Activated T-cell treated with anti-CD3 and anti-CD28 coated beads, Interleukin-2, amount 50 U/mL, for 72 hours (primary cell): ENCODE results near the gene DEPDC5. TPM values are rescaled to one million over a fixed set of nuclear protein-coding genes. Genes with fewer than 3 reads are reported as not detected.
"Not testable (repeated sequence)": the region's sequence is repeated elsewhere in the genome, so short reads cannot be mapped to it uniquely, and the experiment has no call there.

Source experiments
- ATAC-seq, 2 donors: fragments of 150-1000 bp; cut with Tn5 transposase; replicated peaks in 1 of 2; 2 replicates each; pipeline ENCODE4 v1.10.0; 2021; ENCODE audit warnings: moderate library complexity in 2 of 2, mild to moderate bottlenecking in 1 of 2
- DNase-seq, 2 donors: peaks; one replicate each; pipeline ENCODE4 v3.0.0; 2021 to 2022; ENCODE audit warnings: mixed read lengths in 1 of 2
- H3K27ac Mint-ChIP-seq: one replicate; pipeline ENCODE4 v1.8.0; 2022; ENCODE audit warnings: mild to moderate bottlenecking, moderate library complexity, mixed read lengths
- H3K27me3 Mint-ChIP-seq: one replicate; pipeline ENCODE4 v1.8.0; 2022; ENCODE audit warnings: low read depth, mixed read lengths
- H3K36me3 Mint-ChIP-seq, 2 donors: one replicate each; pipeline ENCODE4 v1.8.0; 2022; ENCODE audit warnings: mixed read lengths in 2 of 2, mild to moderate bottlenecking in 1 of 2; ENCODE audit not compliant: insufficient read depth in 2 of 2
- H3K4me1 Mint-ChIP-seq: one replicate; pipeline ENCODE4 v1.8.0; 2022; ENCODE audit warnings: low read depth, mixed read lengths
- H3K4me3 Mint-ChIP-seq, 2 donors: one replicate each; pipeline ENCODE4 v1.8.0; 2022; ENCODE audit warnings: mild to moderate bottlenecking in 2 of 2, mixed read lengths in 2 of 2, moderate library complexity in 2 of 2
- H3K9me3 Mint-ChIP-seq, 2 donors: one replicate each; pipeline ENCODE4 v1.8.0; 2022; ENCODE audit warnings: mixed read lengths in 2 of 2
- total RNA-seq, 2 donors: library from RNA; stranded (reverse); gene quantifications; one replicate each; pipeline ENCODE4 v1.2.3, GENCODE V29; 2022

The DEPDC5 gene
- total RNA-seq, 2 donors from 2014 or later: 34.1 to 38.1 TPM

DNA sequence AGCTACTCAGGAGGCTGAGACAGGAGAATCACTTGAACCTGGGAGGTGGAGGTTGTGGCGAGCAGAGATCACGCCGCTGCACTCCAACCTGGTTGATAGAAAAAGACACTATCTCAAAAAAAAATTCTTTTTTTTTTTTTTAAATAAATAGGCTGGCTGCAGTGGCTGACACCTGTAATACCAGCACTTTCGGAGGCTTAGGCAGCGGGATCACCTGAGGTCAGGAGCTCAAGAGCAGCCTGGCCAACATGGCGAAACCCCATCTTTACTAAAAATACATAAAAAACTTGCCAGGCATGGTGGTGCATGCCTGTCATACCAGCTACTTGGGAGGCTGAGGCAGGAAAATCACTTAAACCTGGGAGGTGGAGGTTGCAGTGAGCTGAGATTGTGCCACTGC, 47.0 kb downstream of the DEPDC5 start:
- H3K4me1 Mint-ChIP-seq, DNase-seq, ATAC-seq, H3K27ac Mint-ChIP-seq, H3K9me3 Mint-ChIP-seq, H3K4me3 Mint-ChIP-seq, H3K27me3 Mint-ChIP-seq: not testable (repeated sequence)
- H3K36me3 Mint-ChIP-seq: peaks cover 9 to 20% of the 10 kb centered on the region in 2 donors

DNA sequence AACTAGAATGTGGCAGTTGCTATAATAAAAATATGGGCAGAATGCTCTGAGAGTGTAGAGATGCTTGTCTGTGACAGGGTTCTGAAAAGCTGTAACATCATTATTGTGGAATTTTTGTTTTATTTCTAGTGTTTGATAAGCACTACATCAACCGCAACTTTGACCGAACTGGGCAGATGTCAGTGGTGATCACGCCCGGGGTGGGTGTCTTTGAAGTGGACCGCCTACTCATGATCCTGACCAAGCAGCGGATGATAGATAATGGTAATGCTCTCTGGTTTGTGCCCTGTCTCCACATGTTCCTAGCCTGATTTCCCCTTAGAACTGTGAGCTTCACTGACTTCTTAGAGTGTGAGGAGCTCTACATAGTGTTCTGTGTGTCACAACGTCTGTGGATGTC, 48.8 kb downstream of the DEPDC5 start:
- DNase-seq: no peak
- no peaks in the 10 kb centered on the region for H3K27me3 Mint-ChIP-seq
- H3K4me1 Mint-ChIP-seq: no peaks in the 10 kb centered on the region
- no peak for ATAC-seq
- H3K4me3 Mint-ChIP-seq: no peak overlapping the region
- peaks cover 9 to 18% of the 10 kb centered on the region in 2 donors for H3K36me3 Mint-ChIP-seq
- no peak overlapping the region for H3K27ac Mint-ChIP-seq
- no peaks in the 10 kb centered on the region for H3K9me3 Mint-ChIP-seq

DNA sequence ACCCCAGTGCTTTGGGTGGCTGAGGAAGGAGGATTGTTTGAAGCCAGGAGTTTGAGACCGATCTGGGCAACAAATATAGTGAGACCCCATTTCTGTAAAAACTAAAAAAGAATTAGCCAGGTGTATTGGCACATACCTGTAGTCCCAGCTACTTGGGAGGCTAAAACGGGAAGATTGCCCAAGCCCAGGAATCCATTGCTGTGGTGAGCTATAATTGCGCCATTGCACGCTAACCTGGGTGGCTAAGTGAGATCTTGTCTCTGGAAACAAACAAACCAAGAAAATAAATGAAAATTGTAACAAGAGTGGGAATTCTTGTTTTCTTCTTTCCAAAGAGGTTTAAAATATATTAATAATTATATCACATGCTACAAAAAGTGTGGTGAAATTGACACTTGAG, 52.9 kb downstream of the DEPDC5 start:
- Mint-ChIP-seq H3K4me3 (no peak overlapping the region), H3K27ac (no peak overlapping the region), H3K27me3 (no peaks in the 10 kb centered on the region), H3K36me3 (peaks cover 8 to 22% of the 10 kb centered on the region in 2 donors), H3K9me3 (no peaks in the 10 kb centered on the region), H3K4me1 (no peaks in the 10 kb centered on the region)
- DNase-seq (no peak), ATAC-seq (no peak)

DNA sequence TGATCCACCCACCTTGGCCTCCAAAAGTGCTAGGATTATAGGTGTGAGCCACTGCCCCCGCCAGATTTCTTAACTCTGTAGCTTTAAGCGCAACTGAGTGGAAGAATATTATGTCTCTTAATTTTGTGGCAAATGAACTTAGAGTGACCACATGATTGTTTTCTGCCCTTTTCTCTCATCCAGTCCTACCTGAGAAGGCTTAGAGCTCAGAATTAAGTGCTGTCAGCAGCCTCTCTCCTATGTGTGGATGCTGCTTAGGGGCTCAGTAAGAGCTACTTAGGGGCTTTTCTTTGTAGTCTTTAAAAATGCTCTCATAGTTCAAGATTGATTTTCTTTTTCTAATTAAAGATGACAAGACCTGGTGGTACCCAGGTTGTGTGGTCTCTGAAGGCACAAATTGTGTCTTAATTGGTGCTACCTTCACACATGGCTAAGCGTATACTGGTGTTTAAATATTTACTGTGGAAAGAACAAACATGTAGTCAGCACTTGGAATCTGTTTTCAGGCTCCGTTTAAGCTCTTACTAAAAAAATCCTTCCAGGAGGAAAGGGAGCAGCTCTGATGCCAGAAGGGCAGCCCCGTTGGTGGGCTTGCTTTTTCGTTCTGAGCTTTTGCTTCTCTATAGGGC, 59.3 kb downstream of the DEPDC5 start:
- DNase-seq: no peak
- no peak for ATAC-seq
- no peak overlapping the region for H3K4me3 Mint-ChIP-seq

DNA sequence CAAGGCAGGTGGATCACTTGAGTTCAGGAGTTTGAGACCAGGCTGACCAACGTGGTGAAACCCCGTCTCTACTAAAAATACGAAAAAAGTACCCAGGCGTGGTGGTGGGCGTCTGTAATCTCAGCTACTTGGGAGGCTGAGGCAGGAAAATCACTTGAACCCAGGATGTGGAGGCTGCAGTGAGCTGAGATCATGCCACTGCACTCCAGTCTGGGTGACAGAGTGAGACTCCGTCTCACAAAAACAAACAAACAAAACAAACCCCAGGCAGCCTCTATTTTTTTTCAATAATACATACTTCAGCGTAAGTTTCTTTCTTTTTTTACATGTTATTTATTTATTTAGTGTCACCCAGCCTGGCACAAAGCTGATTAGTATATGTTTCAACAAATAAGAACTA, 60.1 kb downstream of the DEPDC5 start:
- not testable (repeated sequence) for DNase-seq, H3K27me3 Mint-ChIP-seq, H3K27ac Mint-ChIP-seq, ATAC-seq, H3K9me3 Mint-ChIP-seq, H3K4me3 Mint-ChIP-seq
- Mint-ChIP-seq H3K36me3 (peaks cover 13 to 38% of the 10 kb centered on the region in 2 donors), H3K4me1 (peaks cover 11% of the 10 kb centered on the region)

More for the DNA sequence above, 59.3 kb downstream of the DEPDC5 start:
- Mint-ChIP-seq H3K27ac (no peak overlapping the region), H3K36me3 (peaks cover 10 to 31% of the 10 kb centered on the region in 2 donors), H3K9me3 (no peaks in the 10 kb centered on the region), H3K4me1 (peaks cover 3% of the 10 kb centered on the region), H3K27me3 (no peaks in the 10 kb centered on the region)

DNA sequence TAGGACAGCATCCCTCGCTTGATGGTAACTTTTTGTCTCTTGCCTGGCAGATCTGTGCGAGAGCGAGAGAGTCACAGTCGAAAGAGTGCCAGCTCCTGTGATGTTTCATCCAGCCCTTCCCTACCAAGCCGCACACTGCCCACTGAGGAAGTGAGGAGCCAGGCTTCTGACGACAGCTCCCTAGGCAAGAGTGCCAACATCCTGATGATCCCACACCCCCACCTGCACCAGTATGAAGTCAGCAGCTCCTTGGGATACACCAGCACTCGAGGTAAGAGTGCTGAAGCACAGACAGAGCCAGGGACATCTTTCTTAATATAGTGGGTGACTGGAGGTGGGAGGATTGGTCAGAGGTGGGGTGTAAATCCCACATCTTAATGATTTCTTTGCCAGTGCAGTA, 61.1 kb downstream of the DEPDC5 start:
- Mint-ChIP-seq H3K9me3 (no peaks in the 10 kb centered on the region), H3K36me3 (peaks cover 13 to 45% of the 10 kb centered on the region in 2 donors), H3K27ac (no peak overlapping the region), H3K4me1 (peaks cover 15% of the 10 kb centered on the region), H3K27me3 (no peaks in the 10 kb centered on the region), H3K4me3 (no peak overlapping the region)
- no peak for DNase-seq
- no peak for ATAC-seq

DNA sequence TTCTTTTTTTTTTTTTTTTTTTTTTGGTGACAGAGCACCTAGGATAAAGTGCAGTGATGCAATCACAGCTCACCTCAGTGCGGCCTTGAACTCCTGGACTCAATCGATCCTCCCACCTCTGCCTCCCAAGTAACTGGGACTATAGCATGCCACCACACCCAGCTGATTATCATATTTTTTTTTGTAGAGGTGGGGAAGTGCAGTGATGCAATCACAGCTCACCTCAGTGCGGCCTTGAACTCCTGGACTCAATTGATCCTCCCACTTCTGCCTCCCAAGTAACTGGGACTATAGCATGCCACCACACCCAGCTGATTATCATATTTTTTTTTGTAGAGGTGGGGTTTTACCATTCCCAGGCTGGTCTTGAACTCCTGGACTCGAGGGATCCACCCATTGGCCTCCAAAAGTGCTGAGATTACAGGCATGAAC, 61.6 kb downstream of the DEPDC5 start:
- peaks cover 13 to 46% of the 10 kb centered on the region in 2 donors for H3K36me3 Mint-ChIP-seq
- not testable (repeated sequence) for H3K4me3 Mint-ChIP-seq, DNase-seq, ATAC-seq, H3K27ac Mint-ChIP-seq, H3K9me3 Mint-ChIP-seq, H3K27me3 Mint-ChIP-seq
- H3K4me1 Mint-ChIP-seq: peaks cover 15% of the 10 kb centered on the region

DNA sequence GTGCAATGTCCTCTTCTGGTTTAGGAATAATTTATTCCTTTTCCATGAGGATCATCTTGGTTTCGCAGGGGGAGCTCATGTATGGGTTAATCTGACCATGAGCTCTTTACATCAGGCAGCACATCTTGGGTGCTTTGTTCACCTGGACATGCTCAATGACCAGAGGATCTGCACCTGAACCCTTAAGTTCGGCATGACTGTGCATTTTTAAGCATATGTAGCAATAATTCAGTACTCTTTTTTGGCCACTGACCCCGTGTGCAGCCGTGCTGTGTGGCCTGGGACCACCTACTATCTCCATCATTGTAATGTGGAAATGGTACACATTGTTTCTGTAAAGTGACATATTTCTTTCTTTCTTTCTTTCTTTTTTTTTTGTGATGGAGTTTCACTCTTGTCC, 62.9 kb downstream of the DEPDC5 start:
- no peak for DNase-seq
- no peak for ATAC-seq
- H3K9me3 Mint-ChIP-seq: no peaks in the 10 kb centered on the region
- peaks cover 15% of the 10 kb centered on the region for H3K4me1 Mint-ChIP-seq
- H3K27me3 Mint-ChIP-seq: no peaks in the 10 kb centered on the region
- H3K36me3 Mint-ChIP-seq: peaks cover 17 to 49% of the 10 kb centered on the region in 2 donors
- H3K27ac Mint-ChIP-seq: no peak overlapping the region
- no peak overlapping the region for H3K4me3 Mint-ChIP-seq

DNA sequence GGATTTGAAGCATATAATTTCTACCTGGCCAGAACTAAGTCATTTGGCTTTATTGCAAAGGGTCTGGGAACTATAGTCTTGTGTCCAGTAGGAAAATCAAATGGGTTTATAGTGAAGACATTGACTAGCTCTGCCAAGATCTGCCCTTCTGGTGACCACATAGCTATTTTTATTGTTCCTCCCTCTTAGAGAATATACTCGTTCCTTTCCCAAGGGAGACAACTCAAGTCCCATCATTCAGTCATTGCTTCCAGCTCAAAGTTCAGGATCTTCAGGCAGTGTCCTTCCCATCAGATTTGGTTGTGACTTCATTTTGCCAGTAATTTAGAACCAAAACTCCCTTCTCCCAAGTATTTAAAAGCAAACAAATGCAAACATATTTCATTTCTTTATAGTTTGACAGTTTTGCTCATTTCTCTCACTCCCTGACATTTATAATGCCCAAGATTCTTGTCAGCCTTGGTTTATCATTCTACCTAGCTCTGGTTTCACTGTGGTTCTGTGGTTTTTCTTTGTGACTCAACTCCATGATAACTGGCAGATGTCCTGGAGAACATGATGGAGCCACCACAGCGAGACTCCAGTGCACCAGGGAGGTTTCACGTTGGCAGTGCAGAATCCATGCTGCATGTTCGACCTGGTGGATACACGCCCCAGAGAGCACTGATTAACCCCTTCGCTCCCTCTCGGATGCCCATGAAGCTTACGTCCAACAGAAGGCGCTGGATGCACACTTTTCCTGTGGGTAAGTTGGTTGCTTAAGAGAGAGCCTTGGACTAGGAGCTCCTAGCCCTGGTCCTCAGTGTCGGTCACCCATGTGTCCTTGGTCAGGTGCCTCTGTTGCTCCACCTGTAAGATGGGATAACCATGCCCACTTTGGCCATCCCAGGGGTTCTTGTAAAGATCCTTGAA, 64.9 kb downstream of the DEPDC5 start:
- peak; percentile 90 for ATAC-seq
- peaks cover 15% of the 10 kb centered on the region for H3K4me1 Mint-ChIP-seq
- peaks cover 17 to 56% of the 10 kb centered on the region in 2 donors for H3K36me3 Mint-ChIP-seq
- H3K27ac Mint-ChIP-seq: no peak overlapping the region
- H3K27me3 Mint-ChIP-seq: no peaks in the 10 kb centered on the region
- peak; percentile 24 to 44 for DNase-seq
- no peaks in the 10 kb centered on the region for H3K9me3 Mint-ChIP-seq
- peak overlapping the region; percentile 9 to 19 for H3K4me3 Mint-ChIP-seq

DNA sequence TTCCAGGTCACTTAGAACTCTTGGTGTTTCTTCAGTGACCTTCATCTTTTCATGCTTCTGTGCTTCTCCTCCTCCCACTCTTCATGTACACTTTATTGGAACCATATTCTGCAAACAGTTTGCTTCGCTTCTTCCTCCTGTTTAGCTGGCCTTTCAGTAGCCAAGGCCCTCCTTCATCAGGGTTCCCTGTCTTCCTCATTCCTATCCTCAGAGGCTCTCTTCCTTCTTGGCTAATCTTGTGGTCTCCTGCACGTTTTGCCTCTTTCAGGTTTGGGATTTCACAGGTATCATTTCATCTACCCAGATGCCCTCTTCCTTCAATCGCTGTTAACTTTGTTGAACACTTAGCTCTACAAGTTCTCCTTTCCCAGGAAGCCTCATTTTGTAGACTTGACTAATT, 66.8 kb downstream of the DEPDC5 start:
- H3K27me3 Mint-ChIP-seq: no peaks in the 10 kb centered on the region
- ATAC-seq (no peak), DNase-seq (no peak)
- peaks cover 15 to 57% of the 10 kb centered on the region in 2 donors for H3K36me3 Mint-ChIP-seq
- no peak overlapping the region for H3K27ac Mint-ChIP-seq
- no peaks in the 10 kb centered on the region for H3K9me3 Mint-ChIP-seq
- no peak overlapping the region for H3K4me3 Mint-ChIP-seq
- H3K4me1 Mint-ChIP-seq: peaks cover 19% of the 10 kb centered on the region

DNA sequence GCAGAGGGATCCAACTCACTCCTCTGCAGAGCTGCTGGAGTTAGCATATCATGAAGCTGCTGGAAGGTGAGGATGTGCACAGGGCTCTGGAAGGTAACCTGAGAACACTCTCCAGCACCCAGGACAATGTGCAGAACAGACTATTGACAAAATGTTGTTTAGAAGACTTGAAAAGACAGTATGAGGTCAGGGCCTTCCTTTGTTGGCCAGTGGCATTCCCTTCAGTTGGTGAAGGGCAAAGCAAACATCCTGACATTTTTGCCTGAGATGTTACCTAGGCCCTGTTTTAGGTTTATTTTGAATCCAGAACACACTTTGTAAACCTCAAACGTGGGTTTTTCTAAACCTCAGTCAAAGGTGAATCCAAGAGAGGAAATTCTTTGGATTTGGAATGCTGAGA, 67.8 kb downstream of the DEPDC5 start:
- no peak for DNase-seq
- no peaks in the 10 kb centered on the region for H3K27me3 Mint-ChIP-seq
- H3K27ac Mint-ChIP-seq: no peak overlapping the region
- no peak for ATAC-seq
- no peak overlapping the region for H3K4me3 Mint-ChIP-seq
- H3K4me1 Mint-ChIP-seq: peaks cover 19% of the 10 kb centered on the region
- peaks cover 13 to 52% of the 10 kb centered on the region in 2 donors for H3K36me3 Mint-ChIP-seq
- no peaks in the 10 kb centered on the region for H3K9me3 Mint-ChIP-seq

DNA sequence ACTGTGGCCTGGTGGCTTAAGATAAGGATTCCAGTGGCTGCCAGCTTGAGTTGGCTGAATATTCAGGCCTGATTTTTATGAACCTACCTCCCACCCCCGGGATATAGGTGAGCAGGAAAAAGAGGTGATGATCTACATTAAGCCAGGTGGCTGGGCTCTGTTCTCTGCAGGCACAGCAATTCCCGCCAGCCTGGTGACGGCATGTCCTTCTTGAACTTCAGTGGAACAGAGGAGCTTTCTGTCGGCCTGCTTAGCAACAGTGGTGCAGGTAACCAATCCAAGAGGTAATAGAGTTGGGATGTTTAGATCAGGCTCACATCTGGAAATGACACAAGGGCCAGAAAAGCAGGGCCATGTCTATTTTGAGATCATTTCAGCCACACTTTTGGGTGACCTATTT, 68.7 kb downstream of the DEPDC5 start:
- H3K4me1 Mint-ChIP-seq: peaks cover 19% of the 10 kb centered on the region
- no peak for ATAC-seq
- H3K27ac Mint-ChIP-seq: no peak overlapping the region
- H3K4me3 Mint-ChIP-seq: no peak overlapping the region
- no peaks in the 10 kb centered on the region for H3K27me3 Mint-ChIP-seq
- no peaks in the 10 kb centered on the region for H3K9me3 Mint-ChIP-seq
- peaks cover 12 to 45% of the 10 kb centered on the region in 2 donors for H3K36me3 Mint-ChIP-seq
- no peak for DNase-seq

DNA sequence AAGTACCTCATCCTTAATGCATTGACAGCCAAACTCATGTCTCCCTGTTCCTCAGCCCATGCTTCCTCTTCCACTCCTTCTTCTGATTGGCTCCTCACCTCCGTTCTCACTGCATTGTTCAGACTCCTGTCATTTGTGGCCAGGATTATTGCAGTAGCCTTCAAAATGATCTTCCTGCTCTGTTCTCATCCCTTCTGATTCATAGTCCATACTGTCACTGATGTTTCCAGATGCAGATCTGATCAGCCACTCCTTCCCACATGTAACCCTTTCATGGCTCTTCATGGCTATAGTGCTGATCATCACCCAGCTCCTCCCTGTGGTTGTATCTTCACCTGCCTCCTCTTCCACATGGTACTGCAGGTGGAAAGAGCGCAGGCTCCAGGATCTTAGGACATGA, 71.7 kb downstream of the DEPDC5 start:
- Mint-ChIP-seq H3K4me1 (peaks cover 26% of the 10 kb centered on the region), H3K27me3 (no peaks in the 10 kb centered on the region), H3K4me3 (no peak overlapping the region), H3K9me3 (no peaks in the 10 kb centered on the region), H3K27ac (no peak overlapping the region), H3K36me3 (peaks cover 14 to 37% of the 10 kb centered on the region in 2 donors)
- no peak for DNase-seq
- no peak for ATAC-seq
